K562 (cell line): ENCODE data around the gene OPA3. TPM values are rescaled to one million over a fixed set of nuclear protein-coding genes. Genes with fewer than 3 reads are reported as not detected.

Experiments
- COPS2 ChIP-seq: fragments of 450-650 bp; conservative IDR thresholded peaks from 2 replicates; pipeline ENCODE4 v1.6.1; 2016; ENCODE audit warnings: mild to moderate bottlenecking, moderate library complexity
- HDAC1 ChIP-seq, 2 experiments: fragments of 450-650 bp; IDR thresholded peaks; 2 replicates each; pipeline ENCODE4 v1.6.1; 2016 to 2017; ENCODE audit warnings: inconsistent platforms in 1 of 2, mild to moderate bottlenecking in 1 of 2, moderate library complexity in 1 of 2
- MCM2 ChIP-seq: fragments of 450-650 bp; IDR thresholded peaks from 2 replicates; pipeline ENCODE4 v1.6.1; 2017; ENCODE audit warnings: low read depth, mild to moderate bottlenecking
- MNT ChIP-seq, 2 experiments: fragments of 450-650 bp; conservative IDR thresholded peaks; 2 replicates each; pipeline ENCODE4 v1.6.1; 2017; ENCODE audit warnings: mild to moderate bottlenecking in 2 of 2, moderate library complexity in 2 of 2
- NCOA6 ChIP-seq: fragments of 450-650 bp; IDR thresholded peaks from 2 replicates; pipeline ENCODE4 v1.6.1; 2017; ENCODE audit warnings: mild to moderate bottlenecking
- PRDM10 ChIP-seq: fragments of 450-650 bp; IDR thresholded peaks from 2 replicates; pipeline ENCODE4 v1.6.1; 2018; ENCODE audit not compliant: partially characterized antibody
- PRPF4 ChIP-seq: fragments of 200-400 bp; formaldehyde crosslinking; IDR thresholded peaks from one replicate; pipeline ENCODE4 v1.6.1; 2017; ENCODE audit warnings: low read length, low read depth, mild to moderate bottlenecking; ENCODE audit not compliant: insufficient read depth, poor library complexity, severe bottlenecking
- RFX7 ChIP-seq: fragments of 250-450 bp; sonication (Bioruptor Pico); IDR thresholded peaks from 2 replicates; pipeline ENCODE4 v1.5.1; 2021; ENCODE audit warnings: mild to moderate bottlenecking
- SFPQ ChIP-seq: fragments of 200-400 bp; formaldehyde crosslinking; IDR thresholded peaks from 2 replicates; pipeline ENCODE4 v1.6.1; 2017; ENCODE audit warnings: mild to moderate bottlenecking, low read depth, low read length, moderate library complexity
- ZBTB9 ChIP-seq: fragments of 450-650 bp; formaldehyde crosslinking; IDR thresholded peaks from 2 replicates; pipeline ENCODE4 v1.4.0; 2020; ENCODE audit warnings: mild to moderate bottlenecking, moderate library complexity
- ZFP30 ChIP-seq: fragments of 250-450 bp; sonication (Bioruptor Pico); IDR thresholded peaks from 2 replicates; pipeline ENCODE4 v1.8.0; 2022; ENCODE audit warnings: moderate library complexity, mild to moderate bottlenecking, inconsistent platforms, borderline replicate concordance
- ZNF133 ChIP-seq: fragments of 250-450 bp; sonication (Bioruptor Pico); IDR thresholded peaks from 2 replicates; pipeline ENCODE4 v1.4.0; 2020; ENCODE audit warnings: mild to moderate bottlenecking
- ZNF263 ChIP-seq: sonication (generic); formaldehyde crosslinking; IDR thresholded peaks from 2 replicates; pipeline ENCODE4 v1.8.0; 2022; ENCODE audit warnings: mild to moderate bottlenecking, missing genetic modification reagents, borderline replicate concordance
- ZNF395 ChIP-seq: fragments of 200-800 bp; sonication (Bioruptor generic); IDR thresholded peaks from 2 replicates; pipeline ENCODE4 v1.6.1; 2017; ENCODE audit warnings: missing genetic modification characterization, missing compliant biosample characterization
- ZNF707 ChIP-seq: fragments of 250-450 bp; sonication (Bioruptor Pico); conservative IDR thresholded peaks from 2 replicates; pipeline ENCODE4 v1.8.0; 2022; ENCODE audit warnings: inconsistent platforms, mild to moderate bottlenecking, moderate library complexity
- polyA plus RNA-seq, 8 experiments: library from polyadenylated mRNA; depleted of rRNA in 4 of 8; stranded (reverse) in 5 of 8; unstranded in 3 of 8; fragments of >200 nt; fragmentation: Nextera tagmentation in 2 of 8; fragmentation: Illumina TruSeq in 1 of 8; extraction: Ambion mirVana in 2 of 8; extraction: Trizol in 1 of 8; gene quantifications; 2 replicates each; pipeline versions ENCODE4 v1.2.1 to v1.2.3, GENCODE V29; 2011 to 2014; ENCODE audit warnings: inconsistent platforms in 1 of 8, missing spikeins in 1 of 8
- total RNA-seq, 7 experiments: library from RNA; depleted of rRNA in 6 of 7; stranded (reverse); fragments of >200 nt in 6 of 7; fragmentation: Illumina TruSeq in 2 of 7; extraction: Trizol in 2 of 7; gene quantifications; 2 replicates each; pipeline versions ENCODE4 v1.2.1 to v1.2.3, GENCODE V29; 2011 to 2021; ENCODE audit warnings: low replicate concordance in 1 of 7

OPA3 gene
- total and polyA plus RNA-seq, 9 of the 15 experiments (the other 6 are each of a cell fraction or from before 2014, with no cell fraction given) = 1.4 to 18.8 (median 9.0) TPM

GRCh38 chr19:45523642-45524256, 60.9 kb downstream of the OPA3 start (continued):
- TF ChIP-seq ZBTB9 (CRISPR knock-in tag) (no peak), ZNF133 (CRISPR knock-in tag) (no peak), RFX7 (CRISPR knock-in tag) (no peak), ZNF707 (CRISPR knock-in tag) (no peak), HDAC1 (IDR thresholded peaks at IDR 0.05) (no peak), MNT (conservative IDR thresholded peaks at IDR 0.05) (peak in 1 of 2 experiments; percentile 52; a peak in 2 of 4 replicates), PRDM10 (peak; percentile 18), COPS2 (no peak), PRPF4 (no peak), ZNF395 (CRISPR knock-in tag) (no peak), ZFP30 (CRISPR knock-in tag) (no peak), MCM2 (no peak), NCOA6 (no peak), ZNF263 (CRISPR knock-in tag) (no peak), SFPQ (no peak)
